Endothelial cell of hepatic sinusoid (primary cell): ENCODE measurements around the gene RAMP3.

Experiments used
- in situ Hi-C: cut with HindIII; loops from 2 replicates; pipeline ENCODE4 v1.10.0; 2017; ENCODE audit warnings: low sequenced_read_pairs

RAMP3 gene

GRCh38 chr7:45176886-45177731, 19.5 kb downstream of the RAMP3 start:
- in situ Hi-C loops, result loop anchor here (10.0 kb wide), 1 partner anchor 82 kb away; no protein-coding TSS in a partner anchor

GRCh38 chr7:45177801-45178200, 20.2 kb downstream of the RAMP3 start:
- in situ Hi-C loops, result loop anchor here (10.0 kb wide), 1 partner anchor 83 kb away; no protein-coding TSS in a partner anchor

- in situ Hi-C loops, result loop anchor here (10.0 kb wide), 1 partner anchor 84 kb away; no protein-coding TSS in a partner anchor
Measured at GRCh38 chr7:45178241-45179225, 20.9 kb downstream of the RAMP3 start.

- in situ Hi-C loops, result loop anchor here (10.0 kb wide), 1 partner anchor 85 kb away; no protein-coding TSS in a partner anchor
Measured at GRCh38 chr7:45179666-45180065, 22.1 kb downstream of the RAMP3 start.

- in situ Hi-C loops, result no loop called here
Measured at GRCh38 chr7:45180084-45180986, 22.7 kb downstream of the RAMP3 start.

- in situ Hi-C loops, result no loop called here
Measured at GRCh38 chr7:45181286-45181960, 23.8 kb downstream of the RAMP3 start.

- in situ Hi-C loops, result no loop called here
Measured at GRCh38 chr7:45181991-45182855, 24.6 kb downstream of the RAMP3 start.

GRCh38 chr7:45182856-45183710, 25.5 kb downstream of the RAMP3 start:
- in situ Hi-C loops, result no loop called here

- in situ Hi-C loops, result no loop called here
Measured at GRCh38 chr7:45183711-45184210, 26.2 kb downstream of the RAMP3 start.

- in situ Hi-C loops, result no loop called here
Measured at GRCh38 chr7:45184326-45185027, 26.9 kb downstream of the RAMP3 start.

GRCh38 chr7:45185028-45185863, 27.7 kb downstream of the RAMP3 start:
- in situ Hi-C loops, result no loop called here

- in situ Hi-C loops, result no loop called here
Measured at GRCh38 chr7:45185864-45186250, 28.3 kb downstream of the RAMP3 start.

- in situ Hi-C loops, result no loop called here
Measured at GRCh38 chr7:45186261-45186813, 28.7 kb downstream of the RAMP3 start.

GRCh38 chr7:45187089-45187945, 29.7 kb downstream of the RAMP3 start:
- in situ Hi-C loops, result no loop called here

GRCh38 chr7:45187946-45188411, 30.4 kb downstream of the RAMP3 start:
- in situ Hi-C loops, result no loop called here
